Memory B cell (primary cell): ENCODE results near the gene DLG5.

Source experiments
- ATAC-seq: fragments of 150-1000 bp; cut with Tn5 transposase; 2 replicates; pipeline ENCODE4 v1.10.0; 2021; ENCODE audit warnings: low read depth, mild to moderate bottlenecking, moderate library complexity
- DNase-seq, 2 donors: peaks; one replicate each; pipeline ENCODE4 v3.0.0; 2022; ENCODE audit warnings: low spot score in 2 of 2
- H3K27ac Mint-ChIP-seq: one replicate; pipeline ENCODE4 v1.8.0; 2022; ENCODE audit warnings: mild to moderate bottlenecking, moderate library complexity, mixed read lengths
- H3K27me3 Mint-ChIP-seq: one replicate; pipeline ENCODE4 v1.8.0; 2022; ENCODE audit warnings: mixed read lengths
- H3K36me3 Mint-ChIP-seq: one replicate; pipeline ENCODE4 v1.8.0; 2022; ENCODE audit warnings: mild to moderate bottlenecking, mixed read lengths
- H3K4me1 Mint-ChIP-seq: one replicate; pipeline ENCODE4 v1.8.0; 2022; ENCODE audit warnings: mixed read lengths
- H3K4me3 Mint-ChIP-seq: one replicate; pipeline ENCODE4 v1.8.0; 2022; ENCODE audit warnings: mild to moderate bottlenecking, moderate library complexity, mixed read lengths
- H3K9me3 Mint-ChIP-seq: one replicate; pipeline ENCODE4 v1.8.0; 2022; ENCODE audit warnings: mixed read lengths

Gene DLG5

DNA sequence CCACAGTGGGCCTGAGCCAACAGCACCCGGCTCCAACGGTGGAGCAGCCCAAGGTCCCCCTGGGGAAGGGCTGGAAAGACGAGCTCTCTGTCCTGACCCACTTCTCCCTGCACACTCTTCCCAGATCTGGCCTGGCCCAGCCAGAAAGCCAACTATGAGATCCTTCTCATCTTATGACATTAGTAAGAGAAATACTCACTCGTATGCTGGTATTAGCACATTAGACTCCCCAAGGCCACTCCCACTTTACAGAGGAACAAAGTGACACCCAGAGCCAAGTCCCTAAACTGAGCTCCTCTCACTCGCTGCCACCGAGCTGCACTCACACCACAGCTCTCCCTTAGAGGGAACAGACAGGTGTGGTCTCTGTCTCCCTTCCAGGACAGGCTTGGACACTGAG is 24.8 kb downstream of the DLG5 start:
- Mint-ChIP-seq H3K4me1 (no peaks in the 10 kb centered on the region), H3K27ac (no peak overlapping the region), H3K9me3 (no peaks in the 10 kb centered on the region), H3K36me3 (no peaks in the 10 kb centered on the region), H3K27me3 (peaks cover 17% of the 10 kb centered on the region), H3K4me3 (no peak overlapping the region)
- DNase-seq (no peak), ATAC-seq (no peak)

DNA sequence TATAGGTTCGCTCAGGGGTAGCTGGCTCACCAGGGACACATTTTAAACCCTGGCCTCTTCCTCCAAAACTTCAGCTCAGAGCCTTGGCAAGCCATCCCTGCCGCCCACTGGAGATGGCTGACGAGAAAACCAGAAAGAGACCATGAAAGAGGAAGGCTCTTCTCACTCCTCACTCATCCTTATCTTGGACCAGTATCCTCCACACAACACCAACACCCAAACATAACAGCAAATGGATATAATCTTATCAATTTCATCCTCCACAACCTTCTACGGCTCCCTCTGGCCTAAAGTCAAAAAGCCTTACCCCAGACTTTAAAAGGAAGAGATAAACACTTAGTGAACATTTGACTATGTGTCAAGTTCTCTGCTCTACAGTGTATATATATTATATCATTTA is 26.9 kb downstream of the DLG5 start:
- ATAC-seq = no peak
- Mint-ChIP-seq H3K27ac (no peak overlapping the region), H3K9me3 (no peaks in the 10 kb centered on the region), H3K27me3 (peaks cover 18% of the 10 kb centered on the region), H3K4me3 (no peak overlapping the region), H3K4me1 (no peaks in the 10 kb centered on the region), H3K36me3 (no peaks in the 10 kb centered on the region)
- no peak for DNase-seq

DNA sequence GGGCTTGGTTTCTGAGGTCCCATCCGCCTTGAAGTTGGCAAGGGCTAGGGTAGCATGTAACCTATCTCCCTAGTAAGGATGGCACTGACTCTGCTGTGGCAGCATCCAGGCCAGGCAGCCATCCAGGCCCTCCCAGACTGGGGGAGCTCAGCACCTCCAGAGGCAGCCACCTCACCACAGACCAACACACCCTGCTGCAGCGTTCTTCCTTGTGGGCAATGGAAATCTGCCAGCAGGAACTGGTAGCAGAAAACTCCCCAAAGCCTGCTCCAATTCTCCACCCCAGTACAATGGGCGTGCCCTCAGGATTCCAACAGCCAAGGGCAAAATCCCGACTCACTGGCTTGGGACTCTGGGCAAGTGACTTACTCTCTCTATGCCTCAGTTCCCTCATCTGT is 27.5 kb downstream of the DLG5 start:
- no peak overlapping the region for H3K4me3 Mint-ChIP-seq
- no peaks in the 10 kb centered on the region for H3K4me1 Mint-ChIP-seq
- H3K9me3 Mint-ChIP-seq = no peaks in the 10 kb centered on the region
- H3K27me3 Mint-ChIP-seq = peaks cover 19% of the 10 kb centered on the region
- no peak overlapping the region for H3K27ac Mint-ChIP-seq
- no peak for ATAC-seq
- DNase-seq = no peak
- no peaks in the 10 kb centered on the region for H3K36me3 Mint-ChIP-seq

DNA sequence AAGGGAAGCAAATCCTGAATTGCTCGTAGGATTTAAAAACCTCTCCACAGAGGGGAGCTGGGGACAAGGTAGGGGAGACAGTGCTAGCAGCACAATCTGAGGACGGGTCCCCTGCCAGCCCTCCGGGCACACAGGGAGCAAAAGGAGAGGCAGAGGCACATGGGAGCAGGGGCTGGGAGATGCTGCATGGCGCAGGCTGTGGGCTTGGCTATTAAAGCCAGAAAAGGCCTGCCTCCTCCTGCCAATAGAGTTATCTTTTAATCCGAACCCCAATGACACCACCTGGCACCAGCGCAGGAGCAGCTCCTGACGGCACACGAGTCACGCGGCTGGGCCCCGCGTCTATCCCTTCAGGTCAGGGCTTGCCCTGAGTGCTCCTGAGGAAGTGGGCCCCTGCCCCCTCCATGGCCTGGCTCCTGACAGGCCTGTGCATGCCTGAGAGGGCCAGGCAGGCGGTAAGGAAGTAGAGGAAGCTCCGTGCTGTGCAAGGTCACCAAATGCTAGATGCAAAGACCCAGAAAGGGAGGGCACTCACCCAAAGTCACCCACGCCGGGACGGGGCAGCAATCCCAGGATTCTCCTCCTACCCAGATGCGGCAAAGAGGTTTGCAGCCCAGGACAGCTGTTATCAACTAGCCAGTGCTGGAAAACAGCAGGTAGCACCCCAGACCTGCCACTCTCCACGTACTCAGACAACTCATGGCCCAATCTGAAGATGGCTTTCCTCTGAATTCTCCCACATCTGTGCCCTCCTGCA is 28.1 kb downstream of the DLG5 start:
- no peaks in the 10 kb centered on the region for H3K36me3 Mint-ChIP-seq
- H3K27ac Mint-ChIP-seq = no peak overlapping the region
- no peak for ATAC-seq
- DNase-seq = no peak
- peaks cover 17% of the 10 kb centered on the region for H3K27me3 Mint-ChIP-seq
- no peak overlapping the region for H3K4me3 Mint-ChIP-seq
- H3K9me3 Mint-ChIP-seq = no peaks in the 10 kb centered on the region
- no peaks in the 10 kb centered on the region for H3K4me1 Mint-ChIP-seq

DNA sequence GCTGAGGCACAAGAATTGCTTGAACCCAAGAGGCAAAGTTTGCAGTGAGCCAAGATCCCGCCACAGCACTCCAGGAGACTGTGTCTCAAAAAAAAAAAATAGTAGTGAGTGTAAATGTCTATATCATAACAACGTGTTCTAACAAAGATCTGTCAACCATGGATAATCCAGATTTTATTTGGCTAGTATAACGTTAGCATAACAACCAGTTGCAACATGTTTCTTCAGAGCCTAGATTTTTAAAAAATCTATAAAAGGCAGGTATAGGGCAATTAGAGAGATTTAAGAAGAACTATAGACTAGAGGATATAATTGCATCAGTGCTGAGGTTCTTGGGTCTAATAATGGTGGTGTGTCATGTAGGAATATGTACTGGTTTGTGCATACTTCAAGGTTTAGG is 30.5 kb downstream of the DLG5 start:
- peaks cover 18% of the 10 kb centered on the region for H3K27me3 Mint-ChIP-seq
- no peak for DNase-seq
- H3K36me3 Mint-ChIP-seq = no peaks in the 10 kb centered on the region
- no peaks in the 10 kb centered on the region for H3K9me3 Mint-ChIP-seq
- no peak for ATAC-seq
- no peaks in the 10 kb centered on the region for H3K4me1 Mint-ChIP-seq
- no peak overlapping the region for H3K27ac Mint-ChIP-seq
- H3K4me3 Mint-ChIP-seq = no peak overlapping the region

DNA sequence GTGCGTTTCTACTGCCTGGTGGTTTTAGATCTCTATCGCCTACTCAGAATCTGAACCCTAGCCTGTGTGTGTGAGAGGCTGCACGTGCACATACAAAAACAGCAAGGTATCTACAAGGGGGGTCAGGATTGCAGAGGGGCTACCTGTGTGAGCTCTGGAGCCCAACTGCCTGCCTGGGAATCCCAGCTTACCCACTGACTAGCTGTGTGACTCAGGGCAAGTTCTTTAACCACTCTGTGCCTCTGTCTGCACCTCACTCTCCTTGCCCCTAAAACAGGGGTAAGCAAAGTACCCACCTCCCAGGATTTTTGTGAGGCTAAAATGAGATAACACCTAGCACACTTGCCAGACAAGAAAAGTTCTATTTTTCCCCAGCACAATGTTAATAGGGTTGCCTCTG is 32.5 kb downstream of the DLG5 start:
- DNase-seq (no peak), ATAC-seq (no peak)
- Mint-ChIP-seq H3K9me3 (no peaks in the 10 kb centered on the region), H3K4me1 (no peaks in the 10 kb centered on the region), H3K36me3 (no peaks in the 10 kb centered on the region), H3K27ac (no peak overlapping the region), H3K27me3 (peaks cover 11% of the 10 kb centered on the region), H3K4me3 (no peak overlapping the region)

DNA sequence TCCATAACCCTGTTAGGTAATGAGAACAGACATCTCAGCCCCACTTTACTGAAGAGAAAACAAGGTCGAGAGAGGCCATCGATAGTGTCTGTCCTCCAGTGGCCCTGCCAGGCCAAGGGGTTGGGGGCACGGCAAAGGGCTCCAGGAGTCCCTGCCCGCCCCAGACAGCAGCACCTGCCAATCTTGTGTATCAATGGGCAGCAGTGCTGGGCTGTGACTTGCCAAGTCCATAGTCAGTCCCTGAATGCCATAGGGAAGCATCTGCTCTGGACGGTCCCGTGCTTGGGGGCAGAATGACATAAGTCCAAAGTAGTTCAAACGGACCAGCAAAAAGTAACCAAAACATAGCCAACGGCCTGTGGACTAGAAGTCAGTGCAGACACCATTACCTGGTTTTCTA is 33.2 kb downstream of the DLG5 start:
- Mint-ChIP-seq H3K9me3 (no peaks in the 10 kb centered on the region), H3K4me3 (no peak overlapping the region), H3K27me3 (peaks cover 11% of the 10 kb centered on the region), H3K36me3 (no peaks in the 10 kb centered on the region), H3K27ac (no peak overlapping the region), H3K4me1 (no peaks in the 10 kb centered on the region)
- DNase-seq = no peak
- no peak for ATAC-seq

DNA sequence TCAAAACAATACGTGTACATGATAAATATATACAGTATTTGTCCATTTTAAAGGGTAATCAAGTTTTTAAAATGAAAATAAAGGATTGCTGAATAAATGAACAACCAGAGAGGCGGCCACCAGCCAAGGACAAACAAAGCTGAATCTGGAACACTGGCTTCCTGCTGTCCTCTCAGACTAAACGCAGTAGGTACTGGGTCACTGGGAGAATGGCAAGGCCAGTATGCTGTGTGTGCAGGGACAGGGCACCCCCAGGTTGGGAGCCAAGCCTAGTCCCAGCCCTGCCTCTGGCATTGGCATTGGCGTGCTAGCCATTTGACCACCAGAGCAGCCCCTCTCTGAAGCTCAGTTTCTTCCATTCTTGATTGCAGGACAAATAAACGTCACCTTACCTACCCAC is 33.8 kb downstream of the DLG5 start:
- H3K4me3 Mint-ChIP-seq = no peak overlapping the region
- no peaks in the 10 kb centered on the region for H3K4me1 Mint-ChIP-seq
- peaks cover 10% of the 10 kb centered on the region for H3K27me3 Mint-ChIP-seq
- no peaks in the 10 kb centered on the region for H3K36me3 Mint-ChIP-seq
- ATAC-seq = no peak
- H3K9me3 Mint-ChIP-seq = no peaks in the 10 kb centered on the region
- no peak for DNase-seq
- no peak overlapping the region for H3K27ac Mint-ChIP-seq

DNA sequence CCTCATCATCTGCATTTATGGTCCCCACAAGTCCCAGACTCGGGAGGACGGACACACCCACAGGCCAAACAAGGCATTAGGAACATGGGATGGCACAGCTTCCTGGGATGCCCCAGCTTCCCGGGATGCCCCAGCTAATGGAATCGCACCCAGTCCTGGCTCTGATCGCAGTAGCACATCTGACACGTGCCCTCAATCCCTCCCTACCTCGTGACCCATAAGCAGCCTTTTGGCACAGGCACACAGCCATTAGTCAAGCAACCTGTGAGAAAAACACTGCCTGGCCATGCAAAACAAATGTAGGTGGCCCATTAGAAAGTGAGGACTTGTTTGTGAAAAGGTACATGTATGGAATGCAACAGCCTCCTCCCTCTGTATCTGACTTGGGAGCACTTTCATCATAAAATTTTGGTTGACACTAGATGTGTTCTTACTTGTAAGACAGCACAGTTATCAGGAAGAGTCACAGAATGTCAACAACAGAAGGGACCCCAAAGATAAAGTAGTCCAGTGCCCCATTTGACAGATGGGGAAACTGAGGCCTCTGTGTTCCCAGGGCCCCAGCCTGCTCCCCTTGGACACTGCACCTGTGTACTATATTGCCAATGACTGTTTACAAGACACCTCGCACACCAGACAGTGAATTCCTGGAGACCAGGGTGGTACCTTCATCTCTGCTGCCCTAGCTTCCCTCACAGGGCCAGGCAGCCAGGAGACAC is 34.4 kb downstream of the DLG5 start:
- Mint-ChIP-seq H3K4me1 (no peaks in the 10 kb centered on the region), H3K36me3 (no peaks in the 10 kb centered on the region), H3K27ac (no peak overlapping the region), H3K4me3 (no peak overlapping the region), H3K9me3 (no peaks in the 10 kb centered on the region), H3K27me3 (peaks cover 10% of the 10 kb centered on the region)
- ATAC-seq = no peak
- no peak for DNase-seq

DNA sequence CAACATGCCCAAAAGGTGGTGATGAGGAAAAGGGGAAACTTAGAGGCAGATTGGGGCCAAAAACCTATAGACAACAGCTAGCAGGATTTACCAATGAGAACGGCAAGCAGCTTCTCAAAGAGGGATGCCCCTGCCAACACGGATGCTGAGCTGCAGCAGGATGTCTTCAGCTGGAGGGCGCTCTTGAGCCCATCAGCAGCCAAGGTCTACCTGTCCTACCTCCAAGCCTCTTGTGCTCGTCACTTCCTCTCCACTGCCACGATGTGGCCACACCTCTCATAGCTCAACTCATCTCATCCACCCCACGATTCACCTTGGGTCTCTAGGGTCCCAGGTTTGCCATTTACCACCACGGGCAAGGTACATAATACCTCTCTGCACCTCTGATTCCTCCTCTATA is 36.5 kb downstream of the DLG5 start:
- Mint-ChIP-seq H3K27me3 (peaks cover 7% of the 10 kb centered on the region), H3K4me1 (no peaks in the 10 kb centered on the region)

DNA sequence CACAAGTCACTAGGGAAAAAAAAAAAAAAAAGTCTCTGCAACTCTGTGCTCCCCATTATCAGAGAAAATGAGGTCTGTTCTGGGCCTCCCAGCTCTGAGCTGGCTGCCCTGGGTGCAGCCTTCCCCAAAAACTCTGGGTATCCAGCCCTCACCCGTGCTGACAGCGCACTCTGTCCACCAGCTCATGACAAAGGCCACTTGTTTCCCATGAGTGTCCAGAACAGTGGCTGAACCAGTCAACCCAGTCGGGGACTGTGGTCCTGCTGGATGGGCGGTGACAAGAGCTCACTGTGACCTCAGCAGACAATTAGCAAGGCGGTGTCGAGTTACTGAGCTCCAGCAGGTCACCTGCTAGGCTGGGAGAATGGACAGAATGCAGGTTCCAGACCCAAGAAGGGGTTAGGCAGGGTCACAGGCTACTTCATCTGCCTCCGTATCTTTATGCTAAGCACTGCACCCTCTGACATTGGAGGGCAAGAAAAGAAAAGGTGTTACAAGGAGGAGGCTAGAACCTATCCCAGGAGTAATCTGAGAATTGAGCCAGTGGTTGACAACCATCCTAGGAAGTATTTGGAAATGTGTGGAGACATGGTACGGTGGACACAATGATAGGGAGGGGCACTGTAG is 37.2 kb downstream of the DLG5 start:
- Mint-ChIP-seq H3K36me3 (no peaks in the 10 kb centered on the region), H3K4me1 (no peaks in the 10 kb centered on the region), H3K27ac (no peak overlapping the region), H3K27me3 (peaks cover 2% of the 10 kb centered on the region), H3K9me3 (no peaks in the 10 kb centered on the region), H3K4me3 (no peak overlapping the region)
- no peak for DNase-seq
- no peak for ATAC-seq

More for the DNA sequence above, 36.5 kb downstream of the DLG5 start:
- no peak for DNase-seq
- no peak for ATAC-seq
- Mint-ChIP-seq H3K36me3 (no peaks in the 10 kb centered on the region), H3K27ac (no peak overlapping the region), H3K4me3 (no peak overlapping the region), H3K9me3 (no peaks in the 10 kb centered on the region)

DNA sequence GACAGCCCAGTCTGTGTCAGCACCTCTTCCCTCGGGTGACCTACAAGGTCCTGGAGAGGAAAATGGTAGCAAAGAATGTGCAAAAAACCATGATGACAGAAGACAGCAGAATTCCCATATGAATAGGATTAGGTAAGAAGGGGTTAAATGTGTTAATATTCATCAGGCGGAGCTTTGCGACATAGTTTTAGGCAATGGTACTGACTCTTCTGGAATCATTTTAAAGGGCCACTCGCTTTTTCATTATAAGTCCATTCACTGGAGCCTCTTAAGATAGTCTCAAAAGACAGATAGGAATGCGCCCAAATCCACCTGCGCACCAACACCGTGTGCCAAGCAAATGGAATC is 38.2 kb downstream of the DLG5 start:
- no peak for ATAC-seq
- no peaks in the 10 kb centered on the region for H3K9me3 Mint-ChIP-seq

DNA sequence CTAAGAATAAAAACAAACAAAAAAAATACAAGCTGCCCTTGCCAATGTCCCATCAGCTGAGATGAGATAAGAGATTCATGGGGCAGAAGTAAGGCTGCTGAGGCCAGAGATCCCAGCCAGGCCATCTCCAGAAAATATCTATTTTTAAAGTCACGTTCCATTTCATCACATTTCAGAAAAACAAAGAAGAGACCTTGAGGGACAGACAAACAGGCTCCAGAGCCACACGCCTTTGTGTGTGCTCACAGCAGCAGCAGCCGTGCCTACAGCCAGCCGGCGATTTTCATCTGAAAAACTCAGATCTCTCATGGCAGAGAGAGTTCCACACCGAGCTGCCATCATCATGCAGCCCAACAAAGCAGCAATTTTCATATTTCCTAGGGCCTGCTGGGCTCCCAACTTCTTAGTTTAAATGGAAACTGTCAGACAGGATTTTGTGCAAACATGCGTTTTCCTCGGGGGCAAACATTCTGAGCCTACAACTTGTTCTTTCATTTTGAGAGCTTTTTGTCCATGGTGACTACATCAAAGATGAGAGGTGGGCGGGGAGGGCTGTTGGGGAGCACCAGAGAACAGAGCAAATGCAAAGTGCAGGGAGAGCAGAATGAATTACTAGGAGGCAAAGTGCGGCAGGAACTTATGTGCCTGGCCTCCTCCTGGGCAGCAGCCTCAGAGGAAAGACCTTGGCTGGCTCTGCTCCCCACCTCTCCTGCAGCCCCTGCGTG is 38.8 kb downstream of the DLG5 start:
- Mint-ChIP-seq H3K4me3 (no peak overlapping the region), H3K27ac (no peak overlapping the region), H3K4me1 (no peaks in the 10 kb centered on the region), H3K9me3 (no peaks in the 10 kb centered on the region), H3K36me3 (no peaks in the 10 kb centered on the region), H3K27me3 (peaks cover 4% of the 10 kb centered on the region)
- DNase-seq (no peak), ATAC-seq (no peak)

More for the DNA sequence above, 38.2 kb downstream of the DLG5 start:
- no peak for DNase-seq
- Mint-ChIP-seq H3K36me3 (no peaks in the 10 kb centered on the region), H3K27me3 (peaks cover 2% of the 10 kb centered on the region), H3K27ac (no peak overlapping the region), H3K4me3 (no peak overlapping the region), H3K4me1 (no peaks in the 10 kb centered on the region)

DNA sequence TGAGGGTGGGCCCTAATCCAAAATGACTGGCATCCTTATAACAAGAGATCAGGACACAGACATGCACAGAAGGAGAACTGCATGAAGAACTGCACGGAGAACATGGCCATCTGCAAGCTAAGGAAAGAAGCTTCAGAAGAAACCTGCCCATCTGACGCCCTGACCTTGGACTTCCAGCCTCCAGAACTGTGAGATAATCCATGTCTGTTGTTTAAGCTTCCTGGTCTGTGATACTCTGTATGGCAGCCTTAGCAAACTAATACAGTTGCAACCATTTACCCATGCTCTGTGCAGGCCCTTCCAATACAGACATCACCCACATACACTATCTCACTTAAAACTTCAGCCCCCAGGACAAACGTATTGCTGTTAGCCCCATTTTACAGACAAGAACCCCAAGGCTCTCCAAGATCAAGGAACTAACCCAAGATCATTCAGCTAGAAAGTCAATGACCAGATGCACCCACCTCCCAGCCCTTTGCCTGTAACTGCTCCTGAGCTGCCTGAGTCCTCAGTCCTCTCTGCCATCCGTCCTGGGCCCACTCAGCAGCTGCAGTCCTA is 39.7 kb downstream of the DLG5 start:
- H3K4me3 Mint-ChIP-seq = no peak overlapping the region
- no peaks in the 10 kb centered on the region for H3K36me3 Mint-ChIP-seq
- H3K4me1 Mint-ChIP-seq = no peaks in the 10 kb centered on the region
- H3K9me3 Mint-ChIP-seq = no peaks in the 10 kb centered on the region
- no peak overlapping the region for H3K27ac Mint-ChIP-seq
- DNase-seq (no peak), ATAC-seq (no peak)
- H3K27me3 Mint-ChIP-seq = peaks cover 4% of the 10 kb centered on the region
